Keratinocyte (primary cell): ENCODE data around the gene TBC1D7. TPM values are rescaled to one million over a fixed set of nuclear protein-coding genes. Genes with fewer than 3 reads are reported as not detected.

Experiments
- DNase-seq: peaks from one replicate; pipeline ENCODE4 v3.0.0-alpha.2; 2011; ENCODE audit warnings: low read depth, missing footprints, low spot score
- FAIRE-seq: peaks from 2 replicates; lab custom pipeline; 2011; peaks lifted over from hg19 to GRCh38; lab: Jason Lieb, UNC
- H2AFZ ChIP-seq: 2 replicates; pipeline ENCODE4 v1.6.0; 2012; ENCODE audit warnings: low read length, control low read depth, inconsistent platforms; ENCODE audit not compliant: control insufficient read depth
- H3K27ac ChIP-seq: 2 replicates; pipeline ENCODE4 v1.5.1; 2011; ENCODE audit warnings: low read length; ENCODE audit not compliant: control insufficient read depth, insufficient read depth
- H3K27me3 ChIP-seq: 3 replicates; pipeline ENCODE4 v1.6.0; 2011; ENCODE audit warnings: low read length; ENCODE audit not compliant: control insufficient read depth, insufficient read depth; ENCODE audit errors: extremely low read depth
- H3K36me3 ChIP-seq, 2 experiments: 2 replicates in 1 of 2; 3 replicates in 1 of 2; pipeline ENCODE4 v1.5.1; 2011; ENCODE audit warnings: low read length in 2 of 2, mild to moderate bottlenecking in 1 of 2; ENCODE audit not compliant: control insufficient read depth in 2 of 2, insufficient read depth in 2 of 2; ENCODE audit errors: extremely low read depth in 1 of 2
- H3K4me1 ChIP-seq: 3 replicates; pipeline ENCODE4 v1.5.1; 2011; ENCODE audit warnings: low read length; ENCODE audit not compliant: control insufficient read depth, insufficient read depth; ENCODE audit errors: extremely low read depth
- H3K4me2 ChIP-seq: 3 replicates; pipeline ENCODE4 v1.6.0; 2011; ENCODE audit warnings: low read depth, low read length; ENCODE audit not compliant: control insufficient read depth, insufficient read depth; ENCODE audit errors: extremely low read depth
- H3K4me3 ChIP-seq, 3 experiments: fragments of 200-600 bp in 1 of 3; sonication (generic) in 1 of 3; 2 replicates in 2 of 3; 3 replicates in 1 of 3; pipeline ENCODE4 v1.5.1; 2011 to 2016; ENCODE audit warnings: low read length in 3 of 3, mild to moderate bottlenecking in 3 of 3, control low read depth in 2 of 3, inconsistent platforms in 1 of 3, low read depth in 1 of 3, mixed read lengths in 1 of 3, mixed run types in 1 of 3, moderate library complexity in 1 of 3; ENCODE audit not compliant: control insufficient read depth in 2 of 3, insufficient read depth in 2 of 3; ENCODE audit errors: extremely low read depth in 1 of 3
- H3K79me2 ChIP-seq: 2 replicates; pipeline ENCODE4 v1.6.0; 2012; ENCODE audit warnings: low read length; ENCODE audit not compliant: control insufficient read depth, insufficient read depth
- H3K9ac ChIP-seq: 3 replicates; pipeline ENCODE4 v1.6.0; 2011; ENCODE audit warnings: low read length; ENCODE audit not compliant: control insufficient read depth, insufficient read depth; ENCODE audit errors: extremely low read depth
- H3K9me1 ChIP-seq: 3 replicates; pipeline ENCODE4 v1.6.0; 2011; ENCODE audit warnings: low read length; ENCODE audit not compliant: control insufficient read depth, insufficient read depth; ENCODE audit errors: extremely low read depth
- H3K9me3 ChIP-seq: 2 replicates; pipeline ENCODE4 v1.5.1; 2012; ENCODE audit warnings: low read depth, low read length; ENCODE audit not compliant: control insufficient read depth
- H4K20me1 ChIP-seq: 3 replicates; pipeline ENCODE4 v1.6.0; 2011; ENCODE audit warnings: low read length; ENCODE audit not compliant: control insufficient read depth, insufficient read depth; ENCODE audit errors: extremely low read depth
- EZH2 ChIP-seq: IDR thresholded peaks from one replicate; pipeline ENCODE4 v1.6.1; 2012; ENCODE audit warnings: inconsistent platforms, mild to moderate bottlenecking, low read length, moderate library complexity
- dilution Hi-C: fragments of 300-500 bp; cut with MboI; formaldehyde crosslinking; loops from one replicate; pipeline ENCODE4 v1.7.0; 2020; ENCODE audit warnings: low sequenced_read_pairs; ENCODE audit not compliant: extremely low pct_ligation_motif_present
- polyA plus RNA-seq, 5 experiments: library from polyadenylated mRNA; depleted of rRNA in 3 of 5; stranded (reverse) in 3 of 5; stranded (forward) in 1 of 5; unstranded in 1 of 5; fragments of >200 nt; gene quantifications; 1 replicate in 1 of 5; 2 replicates in 3 of 5; 3 replicates in 1 of 5; pipeline versions ENCODE4 v1.2.1 to v1.2.3, GENCODE V29; 2011 to 2012; ENCODE audit warnings: missing spikeins in 2 of 5, low read depth in 1 of 5, low replicate concordance in 1 of 5
- TF ChIP-seq, protein P1 (sequence below), 3 experiments: IDR thresholded peaks in 1 of 3; conservative IDR thresholded peaks in 1 of 3; optimal IDR thresholded peaks in 1 of 3; 2 replicates in 2 of 3; 3 replicates in 1 of 3; pipeline versions ENCODE3 to v1.5.1; 2011; ENCODE audit warnings: low read length in 3 of 3, mild to moderate bottlenecking in 3 of 3, moderate library complexity in 2 of 3, control low read depth in 1 of 3, inconsistent platforms in 1 of 3; ENCODE audit not compliant: insufficient read depth in 2 of 3; ENCODE audit errors: extremely low read depth in 1 of 3

Gene TBC1D7
- polyA plus RNA-seq, 1 donor (not counting 4 experiments of a cell fraction or from before 2014, with no cell fraction given), result 30.4 TPM

DNA sequence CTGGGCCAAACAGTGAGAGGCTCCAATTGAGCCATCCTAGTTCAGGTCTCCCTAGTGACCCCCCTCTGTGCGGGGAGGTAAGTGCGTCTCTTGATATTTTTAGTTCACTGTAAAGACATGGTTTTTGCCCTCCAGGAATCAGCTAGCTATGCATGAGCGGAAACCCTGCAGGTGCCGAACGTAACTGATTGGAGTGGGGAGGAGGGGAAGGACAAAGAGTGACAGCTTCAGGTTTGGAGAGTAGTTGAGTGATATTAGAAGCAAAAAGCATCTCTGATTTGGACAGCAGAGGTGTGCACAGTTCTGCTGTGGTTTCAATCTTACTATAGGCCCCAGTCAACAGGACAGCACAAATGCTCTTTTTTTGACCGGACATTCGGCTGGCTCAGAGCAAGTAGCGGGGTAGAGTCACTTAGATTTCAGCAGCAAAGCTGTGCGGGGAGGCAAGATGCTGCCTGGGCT is 31.8 kb downstream of the TBC1D7 start:
- Histone ChIP-seq H3K9me3 (no peaks in the 10 kb centered on the region), H4K20me1 (no peaks in the 10 kb centered on the region), H3K4me1 (no peaks in the 10 kb centered on the region), H3K36me3 (peaks cover 9 to 15% of the 10 kb centered on the region in 2 experiments), H3K4me3 (no peak overlapping the region), H3K79me2 (no peaks in the 10 kb centered on the region), H2AFZ (no peak overlapping the region), H3K9me1 (no peaks in the 10 kb centered on the region), H3K9ac (no peak overlapping the region), H3K27ac (no peak overlapping the region), H3K27me3 (no peaks in the 10 kb centered on the region), H3K4me2 (no peak overlapping the region)
- FAIRE-seq (no peak), DNase-seq (no peak)
- dilution Hi-C loops, result no loop called here
- TF ChIP-seq, protein P1, sequence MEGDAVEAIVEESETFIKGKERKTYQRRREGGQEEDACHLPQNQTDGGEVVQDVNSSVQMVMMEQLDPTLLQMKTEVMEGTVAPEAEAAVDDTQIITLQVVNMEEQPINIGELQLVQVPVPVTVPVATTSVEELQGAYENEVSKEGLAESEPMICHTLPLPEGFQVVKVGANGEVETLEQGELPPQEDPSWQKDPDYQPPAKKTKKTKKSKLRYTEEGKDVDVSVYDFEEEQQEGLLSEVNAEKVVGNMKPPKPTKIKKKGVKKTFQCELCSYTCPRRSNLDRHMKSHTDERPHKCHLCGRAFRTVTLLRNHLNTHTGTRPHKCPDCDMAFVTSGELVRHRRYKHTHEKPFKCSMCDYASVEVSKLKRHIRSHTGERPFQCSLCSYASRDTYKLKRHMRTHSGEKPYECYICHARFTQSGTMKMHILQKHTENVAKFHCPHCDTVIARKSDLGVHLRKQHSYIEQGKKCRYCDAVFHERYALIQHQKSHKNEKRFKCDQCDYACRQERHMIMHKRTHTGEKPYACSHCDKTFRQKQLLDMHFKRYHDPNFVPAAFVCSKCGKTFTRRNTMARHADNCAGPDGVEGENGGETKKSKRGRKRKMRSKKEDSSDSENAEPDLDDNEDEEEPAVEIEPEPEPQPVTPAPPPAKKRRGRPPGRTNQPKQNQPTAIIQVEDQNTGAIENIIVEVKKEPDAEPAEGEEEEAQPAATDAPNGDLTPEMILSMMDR (optimal IDR thresholded peaks at IDR 0.05 in 1 of 3, IDR thresholded peaks at IDR 0.05 in 1 of 3, conservative IDR thresholded peaks at IDR 0.05 in 1 of 3; ENCODE audit: extremely low read depth in 1 of 3, insufficient read depth in 2 of 3, low read length in 3 of 3), result no peak
- TF ChIP-seq EZH2, result no peak

DNA sequence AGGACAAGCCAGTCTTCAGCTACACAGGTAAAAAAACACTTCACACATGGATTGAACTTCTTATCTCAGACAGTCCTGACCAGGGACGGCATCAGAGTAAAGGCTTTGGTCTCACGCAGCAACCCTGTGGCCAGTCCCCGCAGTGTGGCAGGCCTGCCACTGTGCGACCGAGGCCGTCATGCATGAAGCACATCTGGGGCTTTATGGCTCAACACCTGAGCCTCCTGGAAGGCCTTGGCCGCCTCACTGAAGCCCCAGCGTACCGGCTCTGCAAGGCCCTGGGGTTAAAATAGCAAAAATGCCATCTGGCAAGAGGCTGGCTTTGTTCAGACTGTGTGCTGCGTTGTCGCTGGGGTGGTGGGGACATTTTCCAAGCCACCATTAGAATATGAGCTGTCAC is 32.8 kb downstream of the TBC1D7 start:
- no peak for TF ChIP-seq EZH2
- TF ChIP-seq, protein P1 (optimal IDR thresholded peaks at IDR 0.05 in 1 of 3, IDR thresholded peaks at IDR 0.05 in 1 of 3, conservative IDR thresholded peaks at IDR 0.05 in 1 of 3; ENCODE audit: extremely low read depth in 1 of 3, insufficient read depth in 2 of 3, low read length in 3 of 3), result no peak
- dilution Hi-C loops, result no loop called here
- Histone ChIP-seq H3K9me1 (no peaks in the 10 kb centered on the region), H3K36me3 (peaks cover 9 to 15% of the 10 kb centered on the region in 2 experiments), H3K9me3 (no peaks in the 10 kb centered on the region), H3K79me2 (no peaks in the 10 kb centered on the region), H2AFZ (no peak overlapping the region), H3K9ac (no peak overlapping the region), H3K4me3 (no peak overlapping the region), H3K27ac (no peak overlapping the region), H3K4me2 (no peak overlapping the region), H3K27me3 (no peaks in the 10 kb centered on the region), H4K20me1 (no peaks in the 10 kb centered on the region), H3K4me1 (no peaks in the 10 kb centered on the region)
- no peak for DNase-seq
- FAIRE-seq, result no peak
